A549 (cell line): ENCODE measurements around the gene MYO9A. TPM values are rescaled to one million over a fixed set of nuclear protein-coding genes. Genes with fewer than 3 reads are reported as not detected.

Experiments
- ATAC-seq, 2 experiments: fragments of 200-7000 bp in 1 of 2; fragments of >200 bp in 1 of 2; cut with Nextera tagmentation in 1 of 2; cut with Tn5 transposase in 1 of 2; 3 replicates each; pipeline versions ENCODE4 v1.8.0 to v1.9.1; 2018 to 2020; ENCODE audit warnings: mild to moderate bottlenecking in 1 of 2, moderate library complexity in 1 of 2
- CTCF ChIA-PET: fragments of 300-600 bp; sonication (Branson Sonifier 250); formaldehyde crosslinking; extraction: SDS; loops from one replicate; lab custom pipeline; 2021; ENCODE audit warnings: antibody characterized with exemption, inconsistent platforms; lab: Yijun Ruan, JAX
- POLR2A ChIA-PET: fragments of 350-600 bp; formaldehyde crosslinking; extraction: SDS; loops from one replicate; lab custom pipeline; 2021; ENCODE audit warnings: antibody characterized with exemption, inconsistent platforms; lab: Yijun Ruan, JAX
- DNase-seq, 2 experiments: peaks; one replicate each; pipeline versions ENCODE4 v3.0.0 to v3.0.0-alpha.2; 2011 to 2016; ENCODE audit warnings: low read depth in 1 of 2, low spot score in 1 of 2
- FAIRE-seq: peaks from 2 replicates; lab custom pipeline; 2011; peaks lifted over from hg19 to GRCh38; lab: Jason Lieb, UNC
- H3K27ac ChIP-seq, 2 experiments: fragments of >200 bp; sonication (Bioruptor Twin); formaldehyde crosslinking; 3 replicates each; pipeline ENCODE4 v1.5.1; 2016 to 2017
- H3K4me1 ChIP-seq: fragments of >200 bp; sonication (Bioruptor Twin); formaldehyde crosslinking; 3 replicates; pipeline ENCODE4 v1.6.1; 2016
- H3K4me2 ChIP-seq: fragments of >200 bp; sonication (Bioruptor Twin); formaldehyde crosslinking; 3 replicates; pipeline ENCODE4 v1.6.1; 2016
- H3K4me3 ChIP-seq: fragments of >200 bp; sonication (Bioruptor Twin); formaldehyde crosslinking; 3 replicates; pipeline ENCODE4 v1.5.1; 2016
- H3K9me3 ChIP-seq: fragments of >200 bp; sonication (Bioruptor Twin); formaldehyde crosslinking; 3 replicates; pipeline ENCODE4 v1.6.1; 2016
- CHD2 ChIP-seq: fragments of 150-350 bp; IDR thresholded peaks from 2 replicates; pipeline ENCODE4 v1.6.1; 2014; ENCODE audit warnings: low read length; ENCODE audit not compliant: partially characterized antibody
- CTCF ChIP-seq: fragments of >200 bp; sonication (Bioruptor Twin); formaldehyde crosslinking; IDR thresholded peaks from 3 replicates; pipeline ENCODE4 v1.5.1; 2016
- EHF ChIP-seq: fragments of 250-450 bp; sonication (Bioruptor Pico); IDR thresholded peaks from 2 replicates; pipeline ENCODE4 v1.5.0; 2020; ENCODE audit warnings: mild to moderate bottlenecking
- EP300 ChIP-seq, 2 experiments: fragments of >200 bp; sonication (Bioruptor Twin); formaldehyde crosslinking; IDR thresholded peaks; 2 replicates in 1 of 2; 3 replicates in 1 of 2; pipeline ENCODE4 v1.6.1; 2016 to 2017
- FOSL2 ChIP-seq, 2 experiments: fragments of 450-650 bp in 1 of 2; fragments of >200 bp in 1 of 2; sonication (Bioruptor Twin) in 1 of 2; formaldehyde crosslinking; IDR thresholded peaks; 2 replicates each; pipeline versions ENCODE4 v1.5.0 to v1.6.1; 2016 to 2020; ENCODE audit warnings: mild to moderate bottlenecking in 1 of 2, moderate library complexity in 1 of 2
- FOXS1 ChIP-seq: fragments of 250-450 bp; sonication (Bioruptor Pico); IDR thresholded peaks from 2 replicates; pipeline ENCODE4 v1.5.0; 2020; ENCODE audit warnings: mild to moderate bottlenecking, moderate library complexity
- GATA3 ChIP-seq: IDR thresholded peaks from 2 replicates; pipeline ENCODE4 v1.6.1; 2012; ENCODE audit warnings: borderline replicate concordance
- JUN ChIP-seq, 2 experiments: fragments of >200 bp; sonication (Bioruptor Twin); formaldehyde crosslinking; IDR thresholded peaks; 2 replicates in 1 of 2; 3 replicates in 1 of 2; pipeline ENCODE4 v1.6.1; 2016 to 2017
- JUNB ChIP-seq: fragments of >200 bp; sonication (Bioruptor Twin); formaldehyde crosslinking; IDR thresholded peaks from 2 replicates; pipeline ENCODE4 v1.6.1; 2016
- KDM5A ChIP-seq: fragments of 200-600 bp; sonication (generic); IDR thresholded peaks from 2 replicates; pipeline ENCODE4 v1.6.1; 2016; ENCODE audit warnings: antibody characterized with exemption, mild to moderate bottlenecking
- MAFK ChIP-seq: fragments of 450-650 bp; IDR thresholded peaks from 2 replicates; pipeline ENCODE4 v1.6.1; 2014; ENCODE audit not compliant: partially characterized antibody
- RAD21 ChIP-seq, 2 experiments: fragments of >200 bp in 1 of 2; sonication (Bioruptor Twin) in 1 of 2; formaldehyde crosslinking in 1 of 2; IDR thresholded peaks in 1 of 2; conservative IDR thresholded peaks in 1 of 2; 2 replicates in 1 of 2; 3 replicates in 1 of 2; pipeline ENCODE4 v1.6.1; 2012 to 2018; ENCODE audit warnings: inconsistent platforms in 1 of 2
- RCOR1 ChIP-seq: fragments of 150-350 bp; IDR thresholded peaks from 2 replicates; pipeline ENCODE4 v1.6.1; 2014; ENCODE audit warnings: antibody characterized with exemption, low read length, low read depth
- RNF2 ChIP-seq: fragments of 200-600 bp; sonication (generic); IDR thresholded peaks from 2 replicates; pipeline ENCODE4 v1.6.1; 2016; ENCODE audit warnings: low read depth, mild to moderate bottlenecking, antibody characterized with exemption, moderate library complexity, borderline replicate concordance
- SMC3 ChIP-seq: fragments of >200 bp; sonication (Bioruptor Twin); formaldehyde crosslinking; IDR thresholded peaks from 3 replicates; pipeline ENCODE4 v1.6.1; 2018; ENCODE audit warnings: inconsistent platforms
- USF2 ChIP-seq: fragments of 450-650 bp; IDR thresholded peaks from 2 replicates; pipeline ENCODE4 v1.6.1; 2014; ENCODE audit warnings: antibody characterized with exemption
- WGBS: methylation state at CpG from one replicate; pipeline ENCODE4 v1.1.6; 2017; ENCODE audit errors: missing lambda C conversion rate; 5-methylcytosine and 5-hydroxymethylcytosine counted together
- polyA plus RNA-seq, 4 experiments: library from polyadenylated mRNA; depleted of rRNA in 3 of 4; stranded (reverse); fragments of >200 nt; fragmentation: RNase III in 1 of 4; extraction: RNeasy Plus Mini Kit Qiagen cat#74134 plus additional on column Dnase treatment in 1 of 4; gene quantifications; 2 replicates in 3 of 4; 3 replicates in 1 of 4; pipeline ENCODE4 v1.2.3, GENCODE V29; 2011 to 2017
- TF ChIP-seq, protein P1 (sequence below): IDR thresholded peaks from 2 replicates; pipeline ENCODE4 v1.6.1; 2012; ENCODE audit warnings: low read depth, borderline replicate concordance
- TF ChIP-seq, protein P2 (sequence below): fragments of 250-450 bp; sonication (Bioruptor Pico); IDR thresholded peaks from 2 replicates; pipeline ENCODE4 v1.5.0; 2021; ENCODE audit warnings: mild to moderate bottlenecking, moderate library complexity, borderline replicate concordance
- TF ChIP-seq, protein P3 (sequence below): fragments of 250-450 bp; sonication (Bioruptor Pico); IDR thresholded peaks from 2 replicates; pipeline ENCODE4 v1.5.0; 2020; ENCODE audit warnings: low read depth, mild to moderate bottlenecking, moderate library complexity

Gene MYO9A
- polyA plus RNA-seq, 2 of the 4 experiments (the other 2 are of a cell fraction) = 5.9 to 21.9 TPM

DNA sequence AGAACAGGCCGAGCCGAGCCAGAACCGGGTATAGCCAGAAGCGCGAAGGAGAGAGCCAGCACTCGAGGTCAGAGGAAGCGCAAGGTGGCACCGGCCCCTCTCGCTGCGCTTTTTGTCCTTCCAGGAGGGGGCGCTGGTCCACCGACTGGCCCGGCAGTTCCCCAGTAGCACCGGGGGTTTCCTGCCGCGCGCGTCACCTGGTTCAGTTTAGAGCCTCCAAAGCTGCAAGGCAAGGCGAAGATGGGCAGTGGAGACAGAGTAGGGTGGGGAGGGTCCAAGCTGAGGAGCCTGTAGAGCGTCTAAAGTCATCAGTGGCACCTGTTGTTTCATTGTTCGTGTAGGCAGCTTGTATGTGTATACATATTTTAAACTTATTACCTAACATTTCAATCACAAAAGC is 315.2 kb downstream of the MYO9A start:
- TF ChIP-seq CTCF (peak; percentile 34; the same call in 2 of the 3 replicates), USF2 (no peak), RAD21 (conservative IDR thresholded peaks at IDR 0.05 in 1 of 2, IDR thresholded peaks at IDR 0.05 in 1 of 2) (0 out of 5 replicates have a peak, but pooled peaks of 1 of the 2 experiments have one; percentile 20)
- ChIA-PET POLR2A (no interaction called here), CTCF (interaction anchor here (1.5 to 13.3 kb wide), 22 partner anchors 10 to 792 kb away, joined by 3 to 522 read pairs (median 12); no protein-coding TSS in a partner anchor)
- Histone ChIP-seq H3K4me2 (no peak overlapping the region), H3K9me3 (peaks cover 14% of the 10 kb centered on the region; the same call in 1 of the 3 replicates), H3K4me3 (no peak overlapping the region), H3K27ac (peak overlapping the region; percentile 84), H3K4me1 (peaks cover 62% of the 10 kb centered on the region)
- FAIRE-seq (no peak), DNase-seq (no peak), ATAC-seq (no peak)
- 93% methylated on average over 21 of the region's 21 CpGs for WGBS

GRCh38 chr15:71801935-71802655 is 315.9 kb downstream of the MYO9A start:
- Histone ChIP-seq H3K4me2 (no peak overlapping the region), H3K4me1 (peaks cover 56% of the 10 kb centered on the region), H3K27ac (peak overlapping the region; percentile 84), H3K4me3 (no peak overlapping the region), H3K9me3 (peaks cover 14% of the 10 kb centered on the region; the same call in 1 of the 3 replicates)
- FAIRE-seq (no peak), DNase-seq (no peak), ATAC-seq (no peak)
- WGBS = 94% methylated on average over 24 of the region's 24 CpGs
- ChIA-PET POLR2A (no interaction called here), CTCF (interaction anchor here (0.6 to 13.3 kb wide), 90 partner anchors 8 to 1532 kb away, joined by 3 to 522 read pairs (median 5); partner anchors contain the start of genes NR2E3 and THSD4)
- TF ChIP-seq EHF (0 out of 2 replicates have a peak, but pooled peaks have one; percentile 11), RNF2 (no peak), MAFK (peak; percentile 10)

GRCh38 chr15:71800835-71801745 is 316.9 kb downstream of the MYO9A start:
- FAIRE-seq = peak; percentile 67
- ChIA-PET POLR2A (interaction anchor here (0.7 to 1.5 kb wide), 3 partner anchors 49 to 505 kb away, joined by 3 to 17 read pairs (median 4); no protein-coding TSS in a partner anchor), CTCF (interaction anchor here (0.6 to 13.3 kb wide), 125 partner anchors 9 to 1875 kb away, joined by 3 to 522 read pairs (median 4); partner anchors contain the start of genes NR2E3 and THSD4)
- 38% methylated on average over 17 of the region's 17 CpGs for WGBS
- H3K4me3 ChIP-seq = no peak overlapping the region
- peak; percentile 91 to 97 for ATAC-seq
- peaks cover 45% of the 10 kb centered on the region for H3K4me1 ChIP-seq
- H3K9me3 ChIP-seq = peaks cover 14% of the 10 kb centered on the region; the same call in 1 of the 3 replicates
- peak overlapping the region; percentile 84 for H3K27ac ChIP-seq
- peak overlapping the region; percentile 47 for H3K4me2 ChIP-seq
- DNase-seq = peak; percentile 91 to 96
- TF ChIP-seq, protein P1, sequence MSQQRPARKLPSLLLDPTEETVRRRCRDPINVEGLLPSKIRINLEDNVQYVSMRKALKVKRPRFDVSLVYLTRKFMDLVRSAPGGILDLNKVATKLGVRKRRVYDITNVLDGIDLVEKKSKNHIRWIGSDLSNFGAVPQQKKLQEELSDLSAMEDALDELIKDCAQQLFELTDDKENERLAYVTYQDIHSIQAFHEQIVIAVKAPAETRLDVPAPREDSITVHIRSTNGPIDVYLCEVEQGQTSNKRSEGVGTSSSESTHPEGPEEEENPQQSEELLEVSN = no peak
- TF ChIP-seq SMC3 (peak; percentile 98), EP300 (IDR thresholded peaks at IDR 0.05) (peak; percentile 95 to 97), RCOR1 (no peak), JUN (IDR thresholded peaks at IDR 0.05) (peak; percentile 84 to 94; a peak in 4 of 5 replicates), JUNB (peak; percentile 91), FOXS1 (no peak; the same call in 1 of the 2 replicates), CHD2 (peak; percentile 53), CTCF (peak; percentile 98), MAFK (peak; percentile 41), FOSL2 (IDR thresholded peaks at IDR 0.05) (peak; percentile 47), FOSL2 (CRISPR knock-in tag; IDR thresholded peaks at IDR 0.05) (peak; percentile 83), GATA3 (peak; percentile 88), KDM5A (no peak)
- TF ChIP-seq, protein P2, sequence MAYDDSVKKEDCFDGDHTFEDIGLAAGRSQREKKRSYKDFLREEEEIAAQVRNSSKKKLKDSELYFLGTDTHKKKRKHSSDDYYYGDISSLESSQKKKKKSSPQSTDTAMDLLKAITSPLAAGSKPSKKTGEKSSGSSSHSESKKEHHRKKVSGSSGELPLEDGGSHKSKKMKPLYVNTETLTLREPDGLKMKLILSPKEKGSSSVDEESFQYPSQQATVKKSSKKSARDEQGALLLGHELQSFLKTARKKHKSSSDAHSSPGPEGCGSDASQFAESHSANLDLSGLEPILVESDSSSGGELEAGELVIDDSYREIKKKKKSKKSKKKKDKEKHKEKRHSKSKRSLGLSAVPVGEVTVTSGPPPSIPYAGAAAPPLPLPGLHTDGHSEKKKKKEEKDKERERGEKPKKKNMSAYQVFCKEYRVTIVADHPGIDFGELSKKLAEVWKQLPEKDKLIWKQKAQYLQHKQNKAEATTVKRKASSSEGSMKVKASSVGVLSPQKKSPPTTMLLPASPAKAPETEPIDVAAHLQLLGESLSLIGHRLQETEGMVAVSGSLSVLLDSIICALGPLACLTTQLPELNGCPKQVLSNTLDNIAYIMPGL (CRISPR knock-in tag) = no peak
- TF ChIP-seq, protein P3, sequence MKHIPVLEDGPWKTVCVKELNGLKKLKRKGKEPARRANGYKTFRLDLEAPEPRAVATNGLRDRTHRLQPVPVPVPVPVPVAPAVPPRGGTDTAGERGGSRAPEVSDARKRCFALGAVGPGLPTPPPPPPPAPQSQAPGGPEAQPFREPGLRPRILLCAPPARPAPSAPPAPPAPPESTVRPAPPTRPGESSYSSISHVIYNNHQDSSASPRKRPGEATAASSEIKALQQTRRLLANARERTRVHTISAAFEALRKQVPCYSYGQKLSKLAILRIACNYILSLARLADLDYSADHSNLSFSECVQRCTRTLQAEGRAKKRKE (CRISPR knock-in tag) = peak; percentile 77
